HEK293 (cell line): ENCODE results near the gene STX16.

Source experiments
- CTCF ChIA-PET: fragments of 350-600 bp; formaldehyde crosslinking; extraction: SDS; loops from one replicate; lab custom pipeline; 2021; ENCODE audit warnings: antibody characterized with exemption; lab: Yijun Ruan, JAX
- POLR2A ChIA-PET: fragments of 300-600 bp; formaldehyde crosslinking; extraction: SDS; loops from one replicate; lab custom pipeline; 2020; ENCODE audit warnings: antibody characterized with exemption, inconsistent platforms; lab: Yijun Ruan, JAX
- H3K27ac ChIP-seq: fragments of 200-500 bp; sonication (Bioruptor generic); 2 replicates; pipeline ENCODE4 v1.5.1; 2014; ENCODE audit warnings: low read depth, low read length, control low read depth, inconsistent platforms; ENCODE audit errors: extremely low read depth
- H3K36me3 ChIP-seq, 2 experiments: fragments of 200-500 bp in 1 of 2; sonication (Bioruptor generic) in 1 of 2; 1 replicate in 1 of 2; 2 replicates in 1 of 2; pipeline ENCODE4 v1.5.1; 2014 to 2017; ENCODE audit warnings: inconsistent platforms in 2 of 2, low read length in 2 of 2; ENCODE audit not compliant: control insufficient read depth in 2 of 2, insufficient read depth in 1 of 2
- H3K4me1 ChIP-seq: fragments of 200-500 bp; sonication (Bioruptor generic); 2 replicates; pipeline ENCODE4 v1.5.1; 2014; ENCODE audit warnings: mild to moderate bottlenecking, low read length, inconsistent platforms; ENCODE audit not compliant: control insufficient read depth, insufficient read depth
- H3K4me3 ChIP-seq: 2 replicates; pipeline ENCODE4 v1.5.1; 2011; ENCODE audit warnings: low read depth, mild to moderate bottlenecking, control low read depth, low read length, moderate library complexity
- H3K9me3 ChIP-seq: fragments of 200-500 bp; sonication (Bioruptor generic); 2 replicates; pipeline ENCODE4 v1.5.1; 2014; ENCODE audit warnings: low read depth, low read length, inconsistent platforms; ENCODE audit not compliant: control insufficient read depth, insufficient read depth
- BCL11A ChIP-seq: fragments of 450-650 bp; formaldehyde crosslinking; IDR thresholded peaks from 2 replicates; pipeline ENCODE4 v1.5.1; 2016; ENCODE audit warnings: low read depth, missing biosample characterization, missing genetic modification characterization
- EGR2 ChIP-seq: fragments of 450-650 bp; formaldehyde crosslinking; IDR thresholded peaks from 2 replicates; pipeline ENCODE4 v1.5.1; 2016; ENCODE audit warnings: low read depth, missing biosample characterization, missing genetic modification characterization
- ELK4 ChIP-seq: IDR thresholded peaks from 2 replicates; pipeline ENCODE4 v1.6.1; 2011; ENCODE audit warnings: mild to moderate bottlenecking, low read depth, low read length, borderline replicate concordance
- HOXD13 ChIP-seq: sonication (generic); formaldehyde crosslinking; IDR thresholded peaks from 2 replicates; pipeline ENCODE4 v1.8.0; 2022; ENCODE audit warnings: missing genetic modification reagents, borderline replicate concordance
- KLF9 ChIP-seq: fragments of 450-650 bp; formaldehyde crosslinking; IDR thresholded peaks from 2 replicates; pipeline ENCODE4 v1.5.1; 2016; ENCODE audit warnings: missing biosample characterization, missing genetic modification characterization, low read depth
- MEIS1 ChIP-seq: sonication (generic); formaldehyde crosslinking; IDR thresholded peaks from 2 replicates; pipeline ENCODE4 v1.8.1; 2022; ENCODE audit warnings: missing genetic modification reagents, mild to moderate bottlenecking, borderline replicate concordance
- ZBTB7A ChIP-seq: fragments of 450-650 bp; formaldehyde crosslinking; IDR thresholded peaks from 2 replicates; pipeline ENCODE4 v1.5.1; 2016; ENCODE audit warnings: low read depth, missing biosample characterization, missing genetic modification characterization
- ZNF138 ChIP-seq: fragments of 450-650 bp; formaldehyde crosslinking; IDR thresholded peaks from 2 replicates; pipeline ENCODE4 v1.5.1; 2016; ENCODE audit warnings: missing biosample characterization, missing genetic modification characterization, borderline replicate concordance
- ZNF155 ChIP-seq: fragments of 450-650 bp; formaldehyde crosslinking; IDR thresholded peaks from 2 replicates; pipeline ENCODE4 v1.5.1; 2016; ENCODE audit warnings: missing biosample characterization, missing genetic modification characterization
- ZNF157 ChIP-seq: fragments of 450-650 bp; formaldehyde crosslinking; IDR thresholded peaks from 2 replicates; pipeline ENCODE4 v1.5.1; 2016; ENCODE audit warnings: missing biosample characterization, missing genetic modification characterization
- ZNF175 ChIP-seq: fragments of 450-650 bp; formaldehyde crosslinking; IDR thresholded peaks from 2 replicates; pipeline ENCODE4 v1.5.1; 2016; ENCODE audit warnings: missing biosample characterization, missing genetic modification characterization
- ZNF2 ChIP-seq: fragments of 450-650 bp; formaldehyde crosslinking; IDR thresholded peaks from 2 replicates; pipeline ENCODE4 v1.5.1; 2016; ENCODE audit warnings: missing biosample characterization, missing genetic modification characterization
- ZNF239 ChIP-seq: fragments of 450-650 bp; formaldehyde crosslinking; IDR thresholded peaks from 2 replicates; pipeline ENCODE4 v1.5.1; 2016; ENCODE audit warnings: missing biosample characterization, missing genetic modification characterization
- ZNF24 ChIP-seq: fragments of 450-650 bp; formaldehyde crosslinking; IDR thresholded peaks from 2 replicates; pipeline ENCODE4 v1.5.1; 2016; ENCODE audit warnings: missing biosample characterization, missing genetic modification characterization
- ZNF280D ChIP-seq: fragments of 450-650 bp; formaldehyde crosslinking; IDR thresholded peaks from 2 replicates; pipeline ENCODE4 v1.5.1; 2016; ENCODE audit warnings: missing biosample characterization, missing genetic modification characterization
- ZNF416 ChIP-seq: fragments of 450-650 bp; formaldehyde crosslinking; IDR thresholded peaks from 2 replicates; pipeline ENCODE4 v1.5.1; 2016; ENCODE audit warnings: missing biosample characterization, missing genetic modification characterization
- ZNF488 ChIP-seq: fragments of 450-650 bp; formaldehyde crosslinking; IDR thresholded peaks from 2 replicates; pipeline ENCODE4 v1.5.1; 2016; ENCODE audit warnings: missing biosample characterization, missing genetic modification characterization
- ZNF501 ChIP-seq: fragments of 450-650 bp; formaldehyde crosslinking; IDR thresholded peaks from 2 replicates; pipeline ENCODE4 v1.5.1; 2016; ENCODE audit warnings: missing biosample characterization, missing genetic modification characterization
- ZNF518A ChIP-seq: fragments of 450-650 bp; formaldehyde crosslinking; conservative IDR thresholded peaks from 2 replicates; pipeline ENCODE4 v1.5.1; 2016; ENCODE audit warnings: low read depth, missing biosample characterization, missing genetic modification characterization
- ZNF529 ChIP-seq: fragments of 450-650 bp; formaldehyde crosslinking; IDR thresholded peaks from 2 replicates; pipeline ENCODE4 v1.5.1; 2017; ENCODE audit warnings: missing genetic modification characterization, missing biosample characterization; ENCODE audit not compliant: insufficient replicate concordance
- ZNF548 ChIP-seq: fragments of 450-650 bp; formaldehyde crosslinking; IDR thresholded peaks from 2 replicates; pipeline ENCODE4 v1.5.1; 2016; ENCODE audit warnings: missing biosample characterization, missing genetic modification characterization
- ZNF561 ChIP-seq: fragments of 450-650 bp; IDR thresholded peaks from 2 replicates; pipeline ENCODE4 v1.5.1; 2018; ENCODE audit warnings: missing biosample characterization, missing genetic modification characterization, borderline replicate concordance
- ZNF629 ChIP-seq: fragments of 450-650 bp; formaldehyde crosslinking; IDR thresholded peaks from 2 replicates; pipeline ENCODE4 v1.5.1; 2017; ENCODE audit warnings: missing biosample characterization, missing genetic modification characterization
- ZNF654 ChIP-seq: fragments of 450-650 bp; formaldehyde crosslinking; IDR thresholded peaks from 2 replicates; pipeline ENCODE4 v1.5.1; 2016; ENCODE audit warnings: low read depth, missing biosample characterization, missing genetic modification characterization
- ZSCAN16 ChIP-seq: fragments of 450-650 bp; formaldehyde crosslinking; IDR thresholded peaks from 2 replicates; pipeline ENCODE4 v1.5.1; 2016; ENCODE audit warnings: missing biosample characterization, missing genetic modification characterization
- ZSCAN30 ChIP-seq: fragments of 450-650 bp; IDR thresholded peaks from 2 replicates; pipeline ENCODE4 v1.5.1; 2018; ENCODE audit warnings: missing biosample characterization, mild to moderate bottlenecking, missing genetic modification characterization, moderate library complexity

The STX16 gene

GRCh38 chr20:58709013-58709702, 58.1 kb downstream of the STX16 start:
- POLR2A ChIA-PET: no interaction called here
- Histone ChIP-seq H3K4me3 (no peak overlapping the region), H3K36me3 (peaks cover 0 to 7% of the 10 kb centered on the region in 2 experiments; a peak in 1 of 3 replicates), H3K27ac (no peak overlapping the region), H3K4me1 (no peaks in the 10 kb centered on the region)
- CTCF ChIA-PET: no interaction called here
- no peak for TF ChIP-seq ZNF529 (tag by site-specific recombination)
- TF ChIP-seq MEIS1: no peak
- no peak for TF ChIP-seq ZNF280D
- TF ChIP-seq ELK4: no peak
- TF ChIP-seq ZNF416 (tag by site-specific recombination): no peak
- TF ChIP-seq BCL11A (tag by site-specific recombination): no peak
- no peak for TF ChIP-seq KLF9 (tag by site-specific recombination)
- no peak for TF ChIP-seq HOXD13 (CRISPR knock-in tag)
- TF ChIP-seq ZSCAN16: no peak
- TF ChIP-seq ZNF488 (tag by site-specific recombination): no peak
- TF ChIP-seq ZSCAN30: no peak
- no peak for TF ChIP-seq ZNF24 (tag by site-specific recombination)
- no peak for TF ChIP-seq EGR2
- no peak for TF ChIP-seq ZNF138 (tag by site-specific recombination)
- TF ChIP-seq ZNF654 (tag by site-specific recombination): no peak
- TF ChIP-seq ZNF157 (tag by site-specific recombination): no peak
- TF ChIP-seq ZNF2: no peak
- TF ChIP-seq, all 188 proteins: peak for 0
- H3K9me3 ChIP-seq: no peaks in the 10 kb centered on the region

- no peak overlapping the region for H3K27ac ChIP-seq
- POLR2A ChIA-PET: no interaction called here
- H3K36me3 ChIP-seq: peaks cover 0 to 4% of the 10 kb centered on the region in 2 experiments; a peak in 1 of 3 replicates
- no peaks in the 10 kb centered on the region for H3K9me3 ChIP-seq
- CTCF ChIA-PET: no interaction called here
- no peaks in the 10 kb centered on the region for H3K4me1 ChIP-seq
- H3K4me3 ChIP-seq: no peak overlapping the region
- TF ChIP-seq ZNF501 (tag by site-specific recombination) (no peak), ZNF548 (no peak), ZNF629 (tag by site-specific recombination) (no peak), ZNF416 (tag by site-specific recombination) (no peak), ZNF239 (tag by site-specific recombination) (no peak), ZNF175 (tag by site-specific recombination) (no peak), ZNF561 (no peak), ZBTB7A (tag by site-specific recombination) (no peak), ZNF518A (tag by site-specific recombination) (no peak), ZNF155 (tag by site-specific recombination) (no peak)
Observed at GRCh38 chr20:58709703-58710039, 58.6 kb downstream of the STX16 start.
